NOMO-1 treated with DMSO at 0.1 percent for 48 hours (cell line): ENCODE results near the gene CHST14.

Experiments
- DNase-seq: peaks from one replicate; lab custom pipeline; 2025; ENCODE audit not compliant: unreplicated experiment; lab: John Stamatoyannopoulos, UW

The CHST14 gene

GRCh38 chr15:40461958-40462357, 8.8 kb upstream of the CHST14 start:
- DNase-seq, result no peak

GRCh38 chr15:40463279-40463678, 7.5 kb upstream of the CHST14 start:
- DNase-seq, result no peak

- DNase-seq, result no peak
Measured at GRCh38 chr15:40463886-40464545, 6.8 kb upstream of the CHST14 start.

GRCh38 chr15:40464595-40465185, 6.1 kb upstream of the CHST14 start:
- DNase-seq, result no peak

- DNase-seq, result no peak
Measured at GRCh38 chr15:40465939-40466338, 4.8 kb upstream of the CHST14 start.

GRCh38 chr15:40466426-40467260, 4.1 kb upstream of the CHST14 start:
- no peak for DNase-seq

GRCh38 chr15:40467261-40467615, 3.5 kb upstream of the CHST14 start:
- DNase-seq, result no peak

GRCh38 chr15:40468898-40469331, 1.9 kb upstream of the CHST14 start:
- no peak for DNase-seq

GRCh38 chr15:40469776-40470390, 901 bp upstream of the CHST14 start:
- no peak for DNase-seq

GRCh38 chr15:40471105-40471807, 472 bp downstream of the CHST14 start:
- peak; percentile 42 for DNase-seq

GRCh38 chr15:40471808-40472150, 995 bp downstream of the CHST14 start:
- DNase-seq, result no peak

- DNase-seq, result no peak
Measured at GRCh38 chr15:40472171-40472727, 1.5 kb downstream of the CHST14 start.

- DNase-seq, result no peak
Measured at GRCh38 chr15:40474581-40474980, 3.8 kb downstream of the CHST14 start.

GRCh38 chr15:40477642-40478327, 7.0 kb downstream of the CHST14 start:
- no peak for DNase-seq

GRCh38 chr15:40479024-40479423, 8.2 kb downstream of the CHST14 start:
- DNase-seq, result no peak

GRCh38 chr15:40481341-40482074, 10.7 kb downstream of the CHST14 start:
- no peak for DNase-seq

- DNase-seq, result no peak
Measured at GRCh38 chr15:40483919-40484318, 13.1 kb downstream of the CHST14 start.

- peak; percentile 25 for DNase-seq
Measured at GRCh38 chr15:40486066-40486770, 15.4 kb downstream of the CHST14 start.
